Measurements from ENCODE around the gene SPATC1L.

- TF ChIP-seq CTCF (conservative IDR thresholded peaks at IDR 0.05) (no peak), ZFX (IDR thresholded peaks at IDR 0.05) (no peak)
Observed at GRCh38 chr21:46116189-46116775, 68.0 kb downstream of the SPATC1L start.

Measured in C4-2B (cell line).